ENCODE results near the gene GRIA1. TPM values are rescaled to one million over a fixed set of nuclear protein-coding genes. Genes with fewer than 3 reads are reported as not detected.

The GRIA1 gene
- under 1 TPM in 2 of 4 donors, not detected in 2; 0.12 to 0.19 TPM for total RNA-seq

- 8 to 10% methylated on average over 19 to 20 of the region's 20 CpGs for WGBS, 2 donors
- H3K27ac ChIP-seq: no peak within 1 kb of the TSS
- H3K9me3 ChIP-seq: no peaks in the 10 kb centered on the region
- peaks cover 0 to 35% (median 2%) of the 10 kb centered on the region in 4 donors for H3K27me3 ChIP-seq
- no peak for DNase-seq
- peak within 1 kb of the TSS in 1 of 4 donors; percentile 7 for H3K4me3 ChIP-seq
- peaks cover 0 to 10% (median 0%) of the 10 kb centered on the region in 3 donors for H3K4me1 ChIP-seq
- TF ChIP-seq POLR2A (IDR thresholded peaks at IDR 0.05): no peak
- TF ChIP-seq, protein P1, sequence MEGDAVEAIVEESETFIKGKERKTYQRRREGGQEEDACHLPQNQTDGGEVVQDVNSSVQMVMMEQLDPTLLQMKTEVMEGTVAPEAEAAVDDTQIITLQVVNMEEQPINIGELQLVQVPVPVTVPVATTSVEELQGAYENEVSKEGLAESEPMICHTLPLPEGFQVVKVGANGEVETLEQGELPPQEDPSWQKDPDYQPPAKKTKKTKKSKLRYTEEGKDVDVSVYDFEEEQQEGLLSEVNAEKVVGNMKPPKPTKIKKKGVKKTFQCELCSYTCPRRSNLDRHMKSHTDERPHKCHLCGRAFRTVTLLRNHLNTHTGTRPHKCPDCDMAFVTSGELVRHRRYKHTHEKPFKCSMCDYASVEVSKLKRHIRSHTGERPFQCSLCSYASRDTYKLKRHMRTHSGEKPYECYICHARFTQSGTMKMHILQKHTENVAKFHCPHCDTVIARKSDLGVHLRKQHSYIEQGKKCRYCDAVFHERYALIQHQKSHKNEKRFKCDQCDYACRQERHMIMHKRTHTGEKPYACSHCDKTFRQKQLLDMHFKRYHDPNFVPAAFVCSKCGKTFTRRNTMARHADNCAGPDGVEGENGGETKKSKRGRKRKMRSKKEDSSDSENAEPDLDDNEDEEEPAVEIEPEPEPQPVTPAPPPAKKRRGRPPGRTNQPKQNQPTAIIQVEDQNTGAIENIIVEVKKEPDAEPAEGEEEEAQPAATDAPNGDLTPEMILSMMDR (IDR thresholded peaks at IDR 0.05): no peak
- intact Hi-C loops (cut with DNase I): loop anchor here (10.0 kb wide), 1 partner anchor 474 kb away; no protein-coding TSS in a partner anchor
- H3K36me3 ChIP-seq: no peaks in the 10 kb centered on the region
These were observed at the start of gene GRIA1 for GRCh38 chr5:153490118-153491037. GRIA1 (plus strand) TSS chr5:153490670.

DNA sequence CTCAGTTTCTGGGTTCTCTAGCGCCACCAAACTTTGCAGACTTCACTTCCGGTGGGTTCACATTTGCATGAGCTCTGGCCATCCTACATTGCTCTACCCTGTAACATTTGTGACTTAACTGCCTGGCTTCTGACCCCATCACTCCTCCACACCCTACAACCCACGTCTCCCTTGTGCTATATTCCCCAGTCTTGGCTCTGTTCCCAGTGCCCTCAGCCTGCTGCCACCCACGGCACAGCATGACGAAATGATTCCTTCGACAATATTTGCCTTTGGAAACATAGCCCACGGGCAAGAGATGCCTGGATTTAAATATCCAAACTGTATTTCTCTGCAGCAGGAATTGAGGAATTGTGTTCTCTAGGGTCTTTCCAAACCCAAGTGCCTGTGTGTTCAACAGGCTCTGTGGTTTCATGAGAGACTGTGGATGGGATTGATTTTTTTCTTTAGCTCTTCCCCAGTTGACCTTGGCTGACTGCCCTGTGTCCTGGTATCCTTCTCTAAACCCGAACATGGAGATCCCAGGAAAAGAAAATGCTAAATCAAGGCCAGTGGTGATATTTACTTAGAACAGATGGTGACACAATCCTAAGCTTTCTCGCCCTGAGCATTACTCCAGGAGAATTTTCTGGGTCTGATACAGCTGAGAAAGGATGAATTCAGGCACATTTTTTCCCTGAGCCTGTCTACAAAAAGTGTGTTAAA lies 44.4 kb upstream of the GRIA1 start:
- Histone ChIP-seq H3K36me3 (no peaks in the 10 kb centered on the region), H3K27me3 (no peaks in the 10 kb centered on the region), H3K4me1 (no peaks in the 10 kb centered on the region), H3K4me3 (no peak overlapping the region), H3K27ac (no peak overlapping the region), H3K9me3 (no peaks in the 10 kb centered on the region)
- 32 to 37% methylated on average over 8 to 9 of the region's 9 CpGs for WGBS, 2 donors
- no peak for DNase-seq
- TF ChIP-seq POLR2A (IDR thresholded peaks at IDR 0.05): no peak
- intact Hi-C loops (cut with DNase I): no loop called here

DNA sequence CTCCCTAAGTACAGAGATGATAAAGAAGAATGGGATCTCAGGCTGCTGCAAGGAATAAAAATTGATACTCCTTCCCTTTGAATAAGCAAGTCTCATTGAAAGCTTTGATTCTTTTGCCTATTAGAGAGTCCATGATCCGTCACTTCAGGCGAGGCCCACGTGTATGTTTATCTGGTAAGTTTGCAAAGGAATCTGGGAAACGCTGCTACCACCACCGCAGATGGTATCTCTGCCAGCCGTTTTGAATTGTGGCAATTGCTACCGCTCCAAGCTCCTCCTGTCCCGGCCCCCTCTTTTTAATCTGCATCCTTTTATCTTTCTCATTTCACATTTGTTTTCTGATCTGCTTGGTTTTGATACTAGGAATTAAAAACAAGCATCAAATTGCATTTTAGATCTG lies 42.9 kb upstream of the GRIA1 start:
- H3K27ac ChIP-seq: no peak overlapping the region
- intact Hi-C loops (cut with DNase I): no loop called here
- no peak for TF ChIP-seq POLR2A (IDR thresholded peaks at IDR 0.05)
- TF ChIP-seq, protein P1 (IDR thresholded peaks at IDR 0.05): no peak
- DNase-seq: no peak
- no peaks in the 10 kb centered on the region for H3K36me3 ChIP-seq
- H3K4me3 ChIP-seq: no peak overlapping the region
- H3K4me1 ChIP-seq: no peaks in the 10 kb centered on the region
- no peaks in the 10 kb centered on the region for H3K9me3 ChIP-seq
- no peaks in the 10 kb centered on the region for H3K27me3 ChIP-seq
- WGBS, 2 donors: 78 to 83% methylated on average over 8 of the region's 8 CpGs

DNA sequence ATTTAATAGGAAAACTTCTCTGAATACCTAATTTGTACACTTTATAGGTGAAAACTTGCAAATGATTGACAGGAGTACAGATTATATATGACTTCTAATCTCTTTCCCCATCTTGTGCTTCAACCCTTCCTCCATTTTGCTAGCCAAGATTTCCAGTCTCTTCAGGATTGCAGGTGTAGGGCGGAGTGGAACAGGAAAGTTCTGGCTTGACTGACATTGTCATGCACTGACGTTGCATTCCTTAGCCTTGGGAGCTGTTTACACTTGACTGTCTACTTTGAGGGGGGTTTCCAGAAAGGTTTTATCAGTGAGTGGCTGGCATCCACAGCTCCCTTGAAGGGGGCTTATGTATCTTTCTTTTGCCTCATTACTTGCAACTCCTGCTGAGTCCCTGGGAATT lies 34.1 kb upstream of the GRIA1 start:
- H3K27ac ChIP-seq: no peak overlapping the region
- peaks cover 0 to 7% (median 0%) of the 10 kb centered on the region in 3 donors for H3K4me1 ChIP-seq
- H3K4me3 ChIP-seq: no peak overlapping the region
- intact Hi-C loops (cut with DNase I): no loop called here
- DNase-seq: no peak
- H3K27me3 ChIP-seq: no peaks in the 10 kb centered on the region
- no peaks in the 10 kb centered on the region for H3K36me3 ChIP-seq
- 38 to 52% methylated on average over 2 of the region's 2 CpGs for WGBS, 2 donors
- no peaks in the 10 kb centered on the region for H3K9me3 ChIP-seq
- TF ChIP-seq, protein P1 (IDR thresholded peaks at IDR 0.05): no peak
- no peak for TF ChIP-seq POLR2A (IDR thresholded peaks at IDR 0.05)

DNA sequence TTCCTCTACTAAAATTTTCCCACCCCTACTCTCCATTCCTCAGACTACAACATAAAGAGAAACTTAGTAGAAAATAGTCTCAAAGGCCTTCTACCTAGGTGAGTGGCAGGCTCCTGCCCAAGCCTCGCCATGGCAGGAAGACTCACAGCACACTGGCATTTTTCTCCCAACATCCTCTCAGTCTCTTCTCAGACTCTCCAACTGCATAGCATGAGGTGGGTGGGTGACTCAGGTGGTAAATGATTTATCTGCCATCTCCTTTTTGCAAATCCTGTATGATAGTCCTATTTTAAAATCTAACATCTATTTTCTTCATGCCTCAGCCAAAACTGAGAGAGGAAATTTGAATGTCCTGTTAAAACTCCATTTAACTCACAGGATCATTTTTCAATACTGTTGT lies 33.5 kb upstream of the GRIA1 start:
- intact Hi-C loops (cut with DNase I): no loop called here
- 93 to 95% methylated on average over 1 of the region's 1 CpG for WGBS, 2 donors
- no peak for DNase-seq

More for the DNA sequence above, 33.5 kb upstream of the GRIA1 start:
- Histone ChIP-seq H3K9me3 (no peaks in the 10 kb centered on the region), H3K27ac (no peak overlapping the region), H3K36me3 (no peaks in the 10 kb centered on the region), H3K27me3 (no peaks in the 10 kb centered on the region), H3K4me1 (peaks cover 0 to 7% (median 0%) of the 10 kb centered on the region in 3 donors), H3K4me3 (no peak overlapping the region)
- TF ChIP-seq, protein P1 (IDR thresholded peaks at IDR 0.05): no peak
- TF ChIP-seq POLR2A (IDR thresholded peaks at IDR 0.05): no peak
